DND-41 (cell line): ENCODE results near the gene ANKRD12.

Source experiments
- CTCF ChIP-seq: IDR thresholded peaks from 2 replicates; pipeline ENCODE4 v1.5.1; 2012; ENCODE audit warnings: borderline replicate concordance, low read length, moderate library complexity, mild to moderate bottlenecking; ENCODE audit not compliant: poor library complexity, severe bottlenecking; ENCODE audit errors: extremely low read depth
- EZH2 ChIP-seq: IDR thresholded peaks from 3 replicates; pipeline ENCODE4 v1.6.1; 2012; ENCODE audit warnings: borderline replicate concordance, low read depth, mild to moderate bottlenecking, moderate library complexity, low read length, inconsistent platforms; ENCODE audit not compliant: severe bottlenecking

- TF ChIP-seq CTCF (no peak), EZH2 (no peak)
Measured at GRCh38 chr18:9096007-9096371, 40.6 kb upstream of the ANKRD12 start.
